HG02588 (cell line): ENCODE results near the gene ANAPC7.
"Not testable (repeated sequence)": the region's sequence is repeated elsewhere in the genome, so short reads cannot be mapped to it uniquely, and the experiment has no call there.

Experiments
- ATAC-seq: cut with Tn5 transposase; IDR thresholded peaks from one replicate; pipeline ENCODE4 v1.9.1; 2021; ENCODE audit warnings: mild to moderate bottlenecking, moderate library complexity; ENCODE audit not compliant: unreplicated experiment

ANAPC7 gene, protein sequence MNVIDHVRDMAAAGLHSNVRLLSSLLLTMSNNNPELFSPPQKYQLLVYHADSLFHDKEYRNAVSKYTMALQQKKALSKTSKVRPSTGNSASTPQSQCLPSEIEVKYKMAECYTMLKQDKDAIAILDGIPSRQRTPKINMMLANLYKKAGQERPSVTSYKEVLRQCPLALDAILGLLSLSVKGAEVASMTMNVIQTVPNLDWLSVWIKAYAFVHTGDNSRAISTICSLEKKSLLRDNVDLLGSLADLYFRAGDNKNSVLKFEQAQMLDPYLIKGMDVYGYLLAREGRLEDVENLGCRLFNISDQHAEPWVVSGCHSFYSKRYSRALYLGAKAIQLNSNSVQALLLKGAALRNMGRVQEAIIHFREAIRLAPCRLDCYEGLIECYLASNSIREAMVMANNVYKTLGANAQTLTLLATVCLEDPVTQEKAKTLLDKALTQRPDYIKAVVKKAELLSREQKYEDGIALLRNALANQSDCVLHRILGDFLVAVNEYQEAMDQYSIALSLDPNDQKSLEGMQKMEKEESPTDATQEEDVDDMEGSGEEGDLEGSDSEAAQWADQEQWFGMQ

DNA sequence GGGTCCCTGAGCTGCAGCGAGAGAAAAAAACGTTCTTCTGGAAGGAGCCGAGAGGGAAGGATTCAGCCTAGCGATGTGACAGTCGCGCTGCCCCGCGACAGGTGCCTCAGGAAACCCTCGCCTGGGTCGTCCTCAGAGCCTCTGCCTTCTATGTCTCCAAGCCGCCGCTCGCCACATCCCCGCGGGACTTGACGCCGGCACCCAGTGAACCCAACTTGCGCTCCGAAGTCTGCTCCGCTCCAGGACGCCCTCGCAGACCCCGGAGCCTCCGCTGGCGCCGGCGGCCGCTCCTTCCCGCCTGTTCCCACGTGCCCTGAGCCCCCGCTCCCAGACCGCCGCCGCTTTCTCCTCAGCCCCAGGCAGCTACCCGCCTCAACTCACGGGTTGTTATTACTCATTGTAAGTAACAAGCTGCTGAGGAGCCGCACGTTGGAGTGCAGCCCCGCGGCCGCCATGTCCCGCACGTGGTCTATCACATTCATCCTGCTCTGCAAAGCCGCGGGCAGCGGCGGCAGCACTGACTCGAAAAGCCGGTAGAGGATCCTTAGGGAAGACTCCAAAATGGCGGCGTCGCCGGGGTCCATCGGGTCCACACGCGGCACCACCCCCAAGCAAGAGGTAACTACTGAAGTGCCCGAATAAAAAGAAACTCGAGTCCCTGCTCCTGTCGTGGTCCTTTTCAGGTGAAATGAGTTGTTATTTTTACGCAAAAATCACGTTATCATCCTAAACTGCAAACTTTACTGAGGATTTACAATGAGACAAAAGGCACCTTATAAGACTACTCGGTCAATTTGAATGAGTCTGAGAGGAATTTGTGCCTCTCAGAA lies at the start of gene ANAPC7:
Gene ANAPC7, minus strand, starts transcription at position 563 of the 830 bp plus-strand sequence. Its CDS starts 81 bp downstream, at position 482.
- ATAC-seq, result peak; percentile 65

DNA sequence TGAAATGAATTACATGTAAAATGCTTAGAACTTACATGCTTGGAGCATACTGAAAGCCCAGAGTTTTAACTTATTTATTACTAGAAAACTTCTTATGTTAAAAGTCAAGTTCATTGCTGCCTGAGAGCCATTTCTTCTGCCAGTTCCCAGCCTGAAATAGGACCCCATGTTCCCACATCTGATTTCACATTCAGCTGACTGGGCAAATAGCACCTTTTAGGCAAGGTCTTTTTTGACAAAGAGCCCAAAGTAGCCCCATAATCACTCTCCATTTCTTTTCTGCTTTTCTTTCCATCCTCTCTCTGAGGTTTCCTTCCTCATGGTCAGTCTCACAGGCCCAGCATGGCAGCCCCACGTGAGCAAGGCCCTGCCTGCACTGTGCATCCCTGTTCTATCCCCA lies 47.8 kb upstream of the ANAPC7 start:
- no peak for ATAC-seq

DNA sequence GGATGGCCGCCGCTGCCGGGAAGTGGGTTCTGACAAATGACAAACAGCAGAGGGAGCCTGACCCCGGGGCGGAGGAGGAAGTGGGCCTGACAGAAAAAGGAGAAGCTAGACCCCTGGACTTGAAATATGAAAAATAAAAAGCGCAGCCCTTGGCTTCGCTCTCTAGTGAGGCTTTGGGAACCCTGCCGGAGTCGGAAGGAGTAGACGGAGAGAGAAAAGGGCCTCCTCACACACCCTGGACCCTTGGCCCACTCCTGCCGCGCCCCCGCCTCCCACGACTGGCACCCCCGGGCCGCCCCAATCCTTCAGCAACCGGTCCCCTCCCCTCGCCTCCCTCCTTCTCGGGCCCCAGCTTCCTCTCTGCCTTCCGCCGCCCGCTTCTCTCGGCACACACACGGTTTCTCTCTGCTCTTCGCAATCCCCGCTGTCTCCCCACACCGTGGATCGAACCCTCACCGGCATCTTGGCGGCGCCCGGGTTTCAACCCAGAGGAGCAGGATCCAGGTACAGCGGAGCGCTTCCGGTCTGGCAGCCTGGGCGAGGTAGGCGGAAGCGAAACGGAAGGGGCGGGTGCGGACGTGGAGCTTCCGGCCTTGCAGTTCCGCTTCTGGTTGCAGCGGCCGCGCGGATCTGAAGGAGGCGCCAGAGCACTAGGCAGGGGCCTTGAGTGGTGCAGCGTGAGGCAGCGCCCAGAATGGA lies 46.4 kb upstream of the ANAPC7 start, which contains the start of gene ARPC3:
Gene ARPC3, minus strand, starts transcription at position 539 of the 699 bp plus-strand sequence. Its CDS starts 77 bp downstream, at position 462.
- ATAC-seq, result peak; percentile 94

DNA sequence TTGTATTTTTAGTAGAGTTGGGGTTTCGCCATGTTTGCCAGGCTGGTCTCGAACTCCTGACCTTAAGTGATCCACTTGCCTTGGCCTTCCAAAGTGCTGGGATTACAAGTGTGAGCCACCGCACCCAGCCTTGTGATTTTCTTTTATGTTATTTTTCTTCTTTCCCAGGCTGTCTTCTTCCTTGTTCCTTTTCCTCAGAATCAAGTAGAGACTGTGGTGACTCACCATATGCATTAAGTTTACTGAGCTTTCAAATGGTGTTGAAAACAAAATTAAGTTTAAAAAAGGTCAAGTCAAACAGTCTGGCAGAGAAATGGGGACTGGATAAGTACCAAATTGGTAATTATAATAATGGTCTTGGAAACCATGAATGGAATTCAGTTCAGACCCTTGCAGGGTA lies 40.9 kb upstream of the ANAPC7 start:
- ATAC-seq, result no peak

DNA sequence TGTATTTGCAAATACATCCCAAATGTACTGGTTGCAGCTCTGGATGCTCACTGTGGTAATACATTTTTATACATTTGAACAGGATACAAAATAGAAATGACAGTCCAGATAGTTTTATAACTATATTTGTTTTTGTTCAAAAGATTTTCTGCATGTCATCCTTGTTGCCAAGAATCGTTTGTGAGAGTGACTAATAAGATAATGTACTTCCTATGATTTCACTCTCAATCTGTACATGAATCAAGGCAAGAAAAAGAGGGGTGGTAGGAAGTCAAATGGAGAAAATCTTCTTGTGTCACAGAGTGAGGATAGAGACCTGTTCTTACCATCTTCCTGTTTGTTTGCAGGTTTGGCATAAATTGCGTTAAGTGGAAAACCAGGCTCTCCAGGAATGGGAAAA lies 32.7 kb upstream of the ANAPC7 start:
- ATAC-seq, result no peak

DNA sequence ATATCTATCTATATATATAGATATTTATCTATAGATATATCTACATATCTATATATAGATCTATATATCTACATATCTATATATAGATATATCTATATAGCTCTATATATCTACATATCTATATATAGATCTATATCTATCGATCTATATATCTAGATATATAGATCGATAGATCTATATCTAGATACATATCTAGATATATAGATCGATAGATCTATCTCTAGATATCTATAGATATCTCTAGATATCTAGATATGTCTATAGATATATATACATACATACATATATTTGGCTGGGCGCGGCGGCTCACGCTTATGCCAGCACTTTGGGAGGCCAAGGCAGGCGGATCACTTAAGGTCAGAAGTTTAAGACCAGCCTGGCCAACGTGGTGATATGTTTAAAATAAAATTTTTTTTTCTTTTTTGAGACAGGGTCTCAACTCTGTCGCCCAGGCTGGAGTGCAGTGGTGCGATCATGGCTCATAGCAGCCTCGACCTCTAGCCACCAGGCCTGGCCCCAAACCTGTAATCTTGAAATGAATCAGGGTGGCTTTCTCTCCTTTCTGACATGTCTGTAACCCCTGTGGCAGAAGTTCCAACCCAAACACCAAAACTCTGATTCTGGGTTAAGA lies 28.6 kb upstream of the ANAPC7 start:
- ATAC-seq, result no peak

DNA sequence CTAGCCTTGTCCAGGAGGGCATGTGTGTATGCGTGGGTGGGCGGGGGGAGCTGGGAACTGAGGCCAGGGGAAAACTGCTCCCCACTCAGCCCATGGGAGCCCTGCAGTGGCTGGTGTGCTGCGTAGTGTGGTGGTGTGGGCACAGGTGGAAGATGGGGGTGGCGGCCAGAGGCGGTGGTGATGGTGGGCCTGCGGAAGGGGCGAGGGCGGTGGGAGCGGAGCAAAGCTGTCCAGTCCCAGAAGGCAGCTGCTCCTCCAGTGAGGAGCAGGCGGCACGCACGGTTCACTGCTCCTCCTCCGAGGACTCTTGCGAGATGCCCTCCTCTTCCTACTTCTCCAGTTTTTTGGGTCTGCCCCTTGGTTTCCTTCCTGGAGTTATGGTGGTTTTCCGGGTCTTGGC lies 26.2 kb upstream of the ANAPC7 start:
- ATAC-seq, result not testable (repeated sequence)

DNA sequence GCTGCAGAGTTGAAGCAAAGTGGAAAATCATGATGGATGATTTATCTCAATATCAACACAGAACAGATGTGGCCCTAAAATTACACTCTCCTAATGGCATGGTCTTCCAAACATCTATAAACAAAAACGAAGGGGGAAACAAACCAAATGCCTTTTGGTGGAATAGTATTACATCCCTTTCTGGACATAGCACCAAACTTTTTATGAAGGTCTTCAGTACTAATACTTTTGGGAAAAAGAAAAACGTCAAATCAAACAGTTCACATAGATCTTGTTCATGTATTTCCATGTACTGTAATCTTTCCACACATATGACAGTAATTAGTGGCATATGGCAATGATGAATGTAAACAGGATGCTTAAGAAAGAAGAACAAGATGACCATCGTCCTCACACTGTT lies 22.9 kb upstream of the ANAPC7 start:
- no peak for ATAC-seq

DNA sequence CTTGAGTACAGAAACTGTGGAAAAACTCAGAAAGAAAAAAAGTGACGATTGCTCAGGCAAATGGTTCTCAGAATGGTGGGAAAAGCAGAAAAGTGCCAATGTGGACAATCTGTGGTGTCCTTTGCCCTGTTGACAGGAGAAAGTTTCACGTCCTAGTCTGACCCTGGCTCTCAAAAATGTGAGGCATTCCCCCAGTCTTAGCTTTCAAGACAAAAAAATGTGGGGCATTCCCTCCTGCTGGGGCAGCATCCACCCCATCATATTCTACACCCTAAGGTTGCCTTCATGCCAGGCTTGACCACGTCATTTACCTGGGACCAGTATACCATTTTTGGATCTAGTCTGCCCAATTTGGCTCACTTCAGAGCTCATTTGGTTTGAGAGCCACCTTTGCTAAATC lies 20.7 kb upstream of the ANAPC7 start:
- ATAC-seq, result no peak

DNA sequence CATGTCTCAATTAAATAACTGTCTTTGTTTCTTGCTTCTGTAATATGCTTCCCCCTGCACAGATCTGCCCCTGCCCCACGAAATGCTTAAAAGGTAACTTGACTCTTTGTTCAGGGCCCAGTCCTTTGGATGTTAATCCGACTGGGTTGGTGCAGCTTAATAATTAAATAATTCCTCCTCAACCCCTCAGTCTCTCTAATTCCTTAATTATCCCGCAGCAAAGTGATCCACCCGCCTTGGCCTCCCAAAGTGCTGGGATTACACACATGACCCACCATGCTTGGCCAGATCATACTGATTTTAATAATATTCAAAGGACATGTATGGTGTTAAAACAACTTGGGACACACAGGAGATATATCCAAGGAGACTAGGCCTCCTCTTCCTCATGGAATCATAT lies 18.2 kb upstream of the ANAPC7 start:
- ATAC-seq, result no peak

DNA sequence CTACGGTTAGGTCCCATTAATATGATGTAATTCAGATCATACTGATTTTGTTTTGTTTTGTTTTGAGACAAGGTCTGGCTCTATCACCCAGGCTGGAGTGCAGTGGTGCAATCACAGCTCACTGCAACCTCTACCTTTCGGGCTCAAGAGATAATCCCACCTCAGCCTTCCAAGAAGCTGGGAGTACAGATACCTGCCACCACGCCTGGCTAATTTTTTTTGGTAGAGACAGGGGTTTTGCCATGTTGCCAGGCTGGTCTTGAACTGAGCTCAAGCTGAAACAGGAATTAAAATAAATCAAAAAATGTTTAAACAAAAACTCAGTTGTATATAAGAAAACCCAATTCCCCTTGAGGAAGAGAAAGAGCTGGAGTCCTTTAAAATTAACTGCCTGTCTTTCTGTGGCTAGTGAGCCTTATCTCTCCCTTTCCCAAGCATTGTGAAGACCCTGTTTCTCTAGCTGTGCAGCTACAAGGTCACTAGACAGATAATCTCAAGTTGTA lies 17.7 kb upstream of the ANAPC7 start:
- ATAC-seq, result no peak

DNA sequence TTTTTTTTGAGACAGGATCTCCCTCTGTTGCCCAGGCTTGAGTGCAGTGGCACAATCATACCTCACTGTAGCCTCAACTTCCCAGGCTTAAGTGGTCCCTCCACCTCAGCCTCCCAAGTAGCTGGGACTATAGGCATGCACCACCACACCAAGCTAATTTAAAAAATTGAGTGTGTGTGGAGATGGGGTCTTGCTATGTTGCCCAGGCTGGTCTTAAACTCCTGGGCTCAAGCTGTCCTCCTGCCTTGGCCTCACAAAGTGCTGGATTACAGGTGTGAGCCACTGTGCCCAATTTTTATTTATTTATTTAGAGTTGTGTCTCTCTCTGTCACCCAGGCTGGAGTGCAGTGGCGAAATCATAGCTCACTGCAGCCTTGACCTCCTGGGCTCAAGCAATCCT lies 17.1 kb upstream of the ANAPC7 start:
- not testable (repeated sequence) for ATAC-seq

DNA sequence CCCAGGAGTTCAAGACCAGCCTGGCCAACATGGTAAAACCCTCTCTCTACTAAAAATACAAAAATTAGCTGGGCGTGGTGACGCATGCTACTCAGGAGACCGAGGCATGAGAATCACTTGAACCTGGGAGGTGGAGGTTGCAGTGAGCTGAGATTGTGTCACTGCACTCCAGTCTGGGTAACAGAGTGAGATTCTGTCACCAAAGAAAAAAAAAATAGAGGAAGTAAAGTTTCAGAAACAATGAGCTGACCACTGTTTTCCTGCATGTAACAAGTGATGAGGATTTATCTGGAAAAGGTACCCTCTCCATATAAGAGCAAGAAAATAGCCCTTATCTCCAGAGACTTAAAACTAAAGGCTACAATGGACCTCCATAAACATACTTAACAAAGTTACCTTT lies 13.6 kb upstream of the ANAPC7 start:
- not testable (repeated sequence) for ATAC-seq

DNA sequence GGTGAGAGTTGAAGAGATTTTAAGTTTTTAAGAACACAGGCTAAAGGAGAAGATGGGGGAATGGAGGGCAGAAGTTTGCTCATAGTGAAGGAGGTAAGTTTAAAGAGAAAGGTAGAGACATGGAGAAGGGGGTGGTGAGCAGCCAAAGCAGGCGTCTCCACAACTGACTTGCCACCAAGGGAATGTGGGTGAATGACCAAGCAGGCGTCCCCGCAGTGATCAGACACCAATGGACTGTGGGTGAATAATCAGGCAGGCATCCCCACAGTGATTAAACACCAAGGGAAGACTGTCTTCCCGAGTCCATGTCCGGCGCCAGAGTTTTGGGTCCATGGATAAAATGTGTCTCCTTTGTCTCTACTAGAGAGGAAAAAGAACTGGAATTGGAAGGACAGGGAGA lies 6.6 kb upstream of the ANAPC7 start:
- not testable (repeated sequence) for ATAC-seq

DNA sequence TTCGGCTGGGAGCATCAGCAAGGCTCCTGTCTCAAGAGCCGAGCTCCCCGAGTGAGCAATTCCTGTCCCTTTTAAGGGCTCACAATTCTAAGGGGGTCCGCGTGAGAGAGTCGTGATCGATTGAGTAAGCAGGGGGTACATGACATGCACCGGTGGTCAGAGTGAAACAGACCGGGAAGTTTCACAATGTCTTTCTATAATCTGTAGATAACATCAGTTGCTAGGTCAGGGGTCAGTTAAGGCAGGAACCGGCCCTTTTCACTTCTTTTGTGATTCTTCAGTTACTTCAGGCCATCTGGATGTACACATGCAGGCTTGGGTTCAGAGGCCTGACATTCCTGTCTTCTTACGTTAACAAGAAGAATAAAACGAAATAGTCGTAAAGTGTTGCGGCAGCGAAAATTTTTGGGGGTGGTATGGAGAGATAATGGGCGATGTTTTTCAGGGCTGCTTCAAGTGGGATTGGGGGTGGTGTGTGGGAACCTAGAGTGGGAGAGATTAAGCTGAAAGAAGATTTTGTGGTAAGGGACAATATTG lies 1.7 kb upstream of the ANAPC7 start:
- not testable (repeated sequence) for ATAC-seq

DNA sequence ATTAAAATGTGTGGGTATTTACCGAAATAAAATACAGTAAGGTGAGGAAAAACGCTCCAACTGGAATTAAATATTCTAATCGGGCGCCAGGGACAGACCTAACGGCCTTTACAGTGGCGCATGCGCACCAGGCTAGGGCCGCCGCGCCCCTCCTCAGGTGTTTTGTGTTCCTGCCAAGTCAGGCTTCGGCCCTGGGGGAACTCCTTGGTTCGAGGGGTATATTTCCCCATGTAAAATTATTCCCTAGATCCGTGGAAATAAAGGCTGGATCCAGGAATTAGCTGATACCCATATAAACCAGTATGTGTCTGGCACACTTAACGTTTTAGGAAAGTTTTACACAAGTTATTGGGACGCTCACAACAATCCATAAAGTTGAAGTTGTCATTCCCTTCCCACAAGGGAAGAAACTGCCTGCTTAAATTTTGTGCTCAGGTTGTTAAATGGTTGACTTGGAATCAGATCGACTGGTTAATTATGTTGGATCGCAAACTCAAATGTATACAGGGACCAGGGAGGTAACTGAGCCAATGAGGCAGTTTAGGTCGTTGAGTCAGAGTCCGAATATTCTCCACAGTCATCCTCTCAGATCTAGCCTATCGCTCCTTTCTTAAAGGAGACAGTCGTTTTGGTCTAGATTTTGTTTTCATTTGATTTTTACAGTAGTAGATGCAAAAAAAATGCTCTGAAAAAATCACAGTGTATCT lies 621 bp upstream of the ANAPC7 start:
- ATAC-seq, result peak; percentile 48

DNA sequence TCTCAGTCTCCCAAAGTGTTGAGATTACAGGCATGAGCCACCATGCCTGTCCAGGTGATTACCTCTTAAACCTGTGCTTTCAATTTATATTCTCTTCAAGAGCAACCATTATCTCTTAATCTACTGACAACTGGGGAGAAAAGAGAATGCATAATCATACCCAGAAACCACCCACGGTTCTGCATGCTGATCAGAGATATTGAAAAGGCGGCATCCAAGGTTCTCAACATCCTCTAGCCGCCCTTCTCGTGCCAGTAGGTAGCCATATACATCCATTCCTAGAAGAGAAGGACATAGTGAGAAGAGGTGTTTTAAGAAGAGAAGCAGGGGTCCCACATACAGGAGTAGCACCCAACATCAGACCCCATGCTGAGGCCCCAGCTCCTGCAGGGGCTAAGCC lies 20.8 kb downstream of the ANAPC7 start:
- no peak for ATAC-seq

DNA sequence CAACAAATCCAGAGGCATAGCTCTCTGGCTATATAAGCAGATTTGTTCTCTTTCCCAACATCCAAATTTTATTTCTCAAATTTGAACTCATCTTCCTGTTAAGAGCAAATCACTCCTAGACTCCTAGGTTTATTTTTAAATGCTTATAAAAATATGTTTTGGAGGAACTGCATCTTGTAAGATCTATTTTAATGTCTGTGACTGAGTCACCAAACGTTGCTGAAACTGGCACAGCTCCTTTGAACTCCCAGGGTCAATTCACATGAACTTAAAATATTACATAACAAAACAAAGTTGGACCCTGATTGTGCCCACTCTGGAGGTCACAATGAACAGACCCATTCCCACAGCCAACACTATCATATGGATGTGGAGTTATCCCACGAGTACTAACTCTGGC lies 23.9 kb downstream of the ANAPC7 start:
- ATAC-seq, result no peak

DNA sequence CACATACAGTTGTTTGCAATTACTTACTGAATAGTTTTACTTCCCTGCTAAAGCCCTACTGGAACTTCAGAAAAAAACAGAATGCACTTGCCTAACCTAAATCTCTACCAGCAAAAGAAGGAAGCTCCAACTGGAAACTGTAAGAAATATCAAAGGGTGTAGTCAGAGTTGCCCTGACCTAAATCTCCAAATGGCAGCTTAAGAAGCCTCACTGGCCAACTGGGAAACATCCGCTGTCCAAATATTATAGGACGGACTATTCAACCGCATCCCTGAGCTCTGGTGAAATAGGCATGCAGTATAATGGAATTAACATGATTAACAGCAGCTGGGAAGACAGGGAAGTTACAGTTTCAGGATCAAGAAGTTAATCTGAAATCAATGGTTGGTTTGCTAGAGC lies 24.3 kb downstream of the ANAPC7 start:
- ATAC-seq, result no peak
